Panc1 (cell line): ENCODE data around the gene HSPD1. TPM values are rescaled to one million over a fixed set of nuclear protein-coding genes. Genes with fewer than 3 reads are reported as not detected.

ENCODE experiments used
- ATAC-seq: fragments of 200-7000 bp; cut with Tn5 transposase; 2 replicates; pipeline ENCODE4 v1.9.1; 2020; ENCODE audit warnings: mild to moderate bottlenecking, moderate library complexity
- BruUV-seq: library from RNA; stranded (reverse); fragments of 400-500 nt; replicated peaks from 2 replicates; lab custom pipeline; 2021; lab: Mats Ljungman, UMichigan
- CTCF ChIA-PET: fragments of 300-600 bp; sonication (Branson Sonifier 250); formaldehyde crosslinking; loops from one replicate; lab custom pipeline; 2022; ENCODE audit warnings: antibody characterized with exemption; lab: Charles Lee
- POLR2A ChIA-PET: fragments of 300-600 bp; sonication (Branson Sonifier 250); formaldehyde crosslinking; loops from one replicate; lab custom pipeline; 2022; ENCODE audit warnings: antibody characterized with exemption; lab: Charles Lee
- DNase-seq: peaks from one replicate; pipeline ENCODE4 v3.0.0-alpha.2; 2010; ENCODE audit warnings: low read depth, low spot score
- H3K27ac ChIP-seq: 2 replicates; pipeline ENCODE4 v1.5.1; 2011; ENCODE audit warnings: mild to moderate bottlenecking, low read length, inconsistent platforms
- H3K27me3 ChIP-seq: fragments of 200-500 bp; sonication (Bioruptor generic); 2 replicates; pipeline ENCODE4 v1.6.0; 2014; ENCODE audit warnings: low read length, inconsistent platforms; ENCODE audit not compliant: control insufficient read depth, insufficient read depth
- H3K36me3 ChIP-seq: fragments of 200-500 bp; sonication (Bioruptor generic); 2 replicates; pipeline ENCODE4 v1.5.1; 2014; ENCODE audit warnings: inconsistent platforms, mild to moderate bottlenecking, low read length, moderate library complexity; ENCODE audit not compliant: control insufficient read depth, insufficient read depth
- H3K4me1 ChIP-seq: 2 replicates; pipeline ENCODE4 v1.5.1; 2011; ENCODE audit warnings: inconsistent platforms, mild to moderate bottlenecking, low read length, moderate library complexity; ENCODE audit not compliant: control insufficient read depth, insufficient read depth
- H3K4me3 ChIP-seq, 2 experiments: 2 replicates each; pipeline ENCODE4 v1.5.1; 2011 to 2012; ENCODE audit warnings: low read depth in 2 of 2, low read length in 2 of 2, mild to moderate bottlenecking in 2 of 2, inconsistent platforms in 1 of 2, moderate library complexity in 1 of 2
- H3K9me3 ChIP-seq: fragments of 200-500 bp; sonication (Bioruptor generic); 2 replicates; pipeline ENCODE4 v1.5.1; 2014; ENCODE audit warnings: low read depth, mild to moderate bottlenecking, inconsistent platforms, low read length, moderate library complexity; ENCODE audit not compliant: control insufficient read depth, insufficient read depth
- POLR2AphosphoS5 ChIP-seq: IDR thresholded peaks from 2 replicates; pipeline ENCODE4 v1.6.1; 2012; ENCODE audit warnings: mild to moderate bottlenecking, low read depth, low read length, moderate library complexity
- SIN3A ChIP-seq: IDR thresholded peaks from 2 replicates; pipeline ENCODE4 v1.6.1; 2012; ENCODE audit warnings: low read depth, mild to moderate bottlenecking, low read length, moderate library complexity, borderline replicate concordance; ENCODE audit not compliant: insufficient read depth
- TCF7L2 ChIP-seq: IDR thresholded peaks from 2 replicates; pipeline ENCODE4 v1.6.1; 2011; ENCODE audit warnings: mild to moderate bottlenecking, low read depth, low read length, inconsistent platforms
- in situ Hi-C: cut with HindIII; loops from 2 replicates; pipeline ENCODE4 v1.10.0; 2016; ENCODE audit warnings: low sequenced_read_pairs, low pct_unique_long_range_greater_than_20kb
- intact Hi-C: fragments of 100-400 bp; cut with micrococcal nuclease; formaldehyde crosslinking; loops from one replicate; pipeline ENCODE4 v1.10.0; 2022; ENCODE audit not compliant: unreplicated experiment
- total RNA-seq: library from RNA; stranded (reverse); gene quantifications from one replicate; pipeline ENCODE4 v1.2.1, GENCODE V29; 2021; ENCODE audit not compliant: unreplicated experiment
- TF ChIP-seq, protein P1 (sequence below), 2 experiments: IDR thresholded peaks; 2 replicates each; pipeline ENCODE4 v1.6.1; 2011 to 2012; ENCODE audit warnings: low read depth in 2 of 2, control low read depth in 1 of 2, low read length in 1 of 2, mild to moderate bottlenecking in 1 of 2, moderate library complexity in 1 of 2; ENCODE audit not compliant: insufficient read depth in 1 of 2
- TF ChIP-seq, protein P2 (sequence below): fragments of 450-650 bp; IDR thresholded peaks from 2 replicates; pipeline ENCODE4 v1.5.1; 2017; ENCODE audit warnings: mild to moderate bottlenecking

Gene HSPD1
- total RNA-seq, 1 experiment from 2014 or later: 553 TPM

- ChIA-PET POLR2A (no interaction called here), CTCF (no interaction called here)
- no peak for ATAC-seq
- TF ChIP-seq, protein P1, sequence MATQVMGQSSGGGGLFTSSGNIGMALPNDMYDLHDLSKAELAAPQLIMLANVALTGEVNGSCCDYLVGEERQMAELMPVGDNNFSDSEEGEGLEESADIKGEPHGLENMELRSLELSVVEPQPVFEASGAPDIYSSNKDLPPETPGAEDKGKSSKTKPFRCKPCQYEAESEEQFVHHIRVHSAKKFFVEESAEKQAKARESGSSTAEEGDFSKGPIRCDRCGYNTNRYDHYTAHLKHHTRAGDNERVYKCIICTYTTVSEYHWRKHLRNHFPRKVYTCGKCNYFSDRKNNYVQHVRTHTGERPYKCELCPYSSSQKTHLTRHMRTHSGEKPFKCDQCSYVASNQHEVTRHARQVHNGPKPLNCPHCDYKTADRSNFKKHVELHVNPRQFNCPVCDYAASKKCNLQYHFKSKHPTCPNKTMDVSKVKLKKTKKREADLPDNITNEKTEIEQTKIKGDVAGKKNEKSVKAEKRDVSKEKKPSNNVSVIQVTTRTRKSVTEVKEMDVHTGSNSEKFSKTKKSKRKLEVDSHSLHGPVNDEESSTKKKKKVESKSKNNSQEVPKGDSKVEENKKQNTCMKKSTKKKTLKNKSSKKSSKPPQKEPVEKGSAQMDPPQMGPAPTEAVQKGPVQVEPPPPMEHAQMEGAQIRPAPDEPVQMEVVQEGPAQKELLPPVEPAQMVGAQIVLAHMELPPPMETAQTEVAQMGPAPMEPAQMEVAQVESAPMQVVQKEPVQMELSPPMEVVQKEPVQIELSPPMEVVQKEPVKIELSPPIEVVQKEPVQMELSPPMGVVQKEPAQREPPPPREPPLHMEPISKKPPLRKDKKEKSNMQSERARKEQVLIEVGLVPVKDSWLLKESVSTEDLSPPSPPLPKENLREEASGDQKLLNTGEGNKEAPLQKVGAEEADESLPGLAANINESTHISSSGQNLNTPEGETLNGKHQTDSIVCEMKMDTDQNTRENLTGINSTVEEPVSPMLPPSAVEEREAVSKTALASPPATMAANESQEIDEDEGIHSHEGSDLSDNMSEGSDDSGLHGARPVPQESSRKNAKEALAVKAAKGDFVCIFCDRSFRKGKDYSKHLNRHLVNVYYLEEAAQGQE (IDR thresholded peaks at IDR 0.05; ENCODE audit: insufficient read depth in 1 of 2, low read depth in 2 of 2, low read length in 1 of 2): no peak
- TF ChIP-seq POLR2AphosphoS5: no peak
- TF ChIP-seq, protein P2, sequence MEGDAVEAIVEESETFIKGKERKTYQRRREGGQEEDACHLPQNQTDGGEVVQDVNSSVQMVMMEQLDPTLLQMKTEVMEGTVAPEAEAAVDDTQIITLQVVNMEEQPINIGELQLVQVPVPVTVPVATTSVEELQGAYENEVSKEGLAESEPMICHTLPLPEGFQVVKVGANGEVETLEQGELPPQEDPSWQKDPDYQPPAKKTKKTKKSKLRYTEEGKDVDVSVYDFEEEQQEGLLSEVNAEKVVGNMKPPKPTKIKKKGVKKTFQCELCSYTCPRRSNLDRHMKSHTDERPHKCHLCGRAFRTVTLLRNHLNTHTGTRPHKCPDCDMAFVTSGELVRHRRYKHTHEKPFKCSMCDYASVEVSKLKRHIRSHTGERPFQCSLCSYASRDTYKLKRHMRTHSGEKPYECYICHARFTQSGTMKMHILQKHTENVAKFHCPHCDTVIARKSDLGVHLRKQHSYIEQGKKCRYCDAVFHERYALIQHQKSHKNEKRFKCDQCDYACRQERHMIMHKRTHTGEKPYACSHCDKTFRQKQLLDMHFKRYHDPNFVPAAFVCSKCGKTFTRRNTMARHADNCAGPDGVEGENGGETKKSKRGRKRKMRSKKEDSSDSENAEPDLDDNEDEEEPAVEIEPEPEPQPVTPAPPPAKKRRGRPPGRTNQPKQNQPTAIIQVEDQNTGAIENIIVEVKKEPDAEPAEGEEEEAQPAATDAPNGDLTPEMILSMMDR: no peak
- no peak for TF ChIP-seq SIN3A
- TF ChIP-seq TCF7L2: no peak
- intact Hi-C loops: loop anchor here (5.0 kb wide), 1 partner anchor 203 kb away; the partner anchor contains the start of gene MARS2
- Histone ChIP-seq H3K36me3 (peaks cover 25% of the 10 kb centered on the region), H3K9me3 (no peaks in the 10 kb centered on the region), H3K4me1 (peaks cover 9% of the 10 kb centered on the region), H3K27me3 (no peaks in the 10 kb centered on the region), H3K4me3 (no peak overlapping the region), H3K27ac (no peak overlapping the region)
- in situ Hi-C loops: no loop called here
- BruUV-seq: no TSS peak
- no peak for DNase-seq
Measured at GRCh38 chr2:197504512-197504911, 4.9 kb upstream of the HSPD1 start.

GRCh38 chr2:197504000-197504399 is 4.4 kb upstream of the HSPD1 start:
- ATAC-seq (no peak), DNase-seq (no peak)
- TF ChIP-seq, protein P2: no peak
- TF ChIP-seq POLR2AphosphoS5 (no peak), TCF7L2 (no peak)
- POLR2A ChIA-PET: interaction anchor here (0.7 kb wide), 1 partner anchor 153 kb away, joined by 6 read pairs; no protein-coding TSS in a partner anchor
- in situ Hi-C loops (no loop called here), intact Hi-C loops (loop anchor here (5.0 kb wide), 1 partner anchor 203 kb away; the partner anchor contains the start of gene MARS2)
- Histone ChIP-seq H3K4me3 (no peak overlapping the region), H3K27me3 (no peaks in the 10 kb centered on the region), H3K27ac (no peak overlapping the region), H3K9me3 (no peaks in the 10 kb centered on the region), H3K4me1 (peaks cover 9% of the 10 kb centered on the region), H3K36me3 (peaks cover 26% of the 10 kb centered on the region)
- CTCF ChIA-PET: no interaction called here
- BruUV-seq: no TSS peak
